ENCODE results near the gene SF3A1. TPM values are rescaled to one million over a fixed set of nuclear protein-coding genes. Genes with fewer than 3 reads are reported as not detected.

Gene SF3A1
- total and polyA plus RNA-seq, 9 of the 15 experiments (the other 6 are each of a cell fraction or from before 2014, with no cell fraction given), result 6.7 to 228 (median 13.0) TPM

DNA sequence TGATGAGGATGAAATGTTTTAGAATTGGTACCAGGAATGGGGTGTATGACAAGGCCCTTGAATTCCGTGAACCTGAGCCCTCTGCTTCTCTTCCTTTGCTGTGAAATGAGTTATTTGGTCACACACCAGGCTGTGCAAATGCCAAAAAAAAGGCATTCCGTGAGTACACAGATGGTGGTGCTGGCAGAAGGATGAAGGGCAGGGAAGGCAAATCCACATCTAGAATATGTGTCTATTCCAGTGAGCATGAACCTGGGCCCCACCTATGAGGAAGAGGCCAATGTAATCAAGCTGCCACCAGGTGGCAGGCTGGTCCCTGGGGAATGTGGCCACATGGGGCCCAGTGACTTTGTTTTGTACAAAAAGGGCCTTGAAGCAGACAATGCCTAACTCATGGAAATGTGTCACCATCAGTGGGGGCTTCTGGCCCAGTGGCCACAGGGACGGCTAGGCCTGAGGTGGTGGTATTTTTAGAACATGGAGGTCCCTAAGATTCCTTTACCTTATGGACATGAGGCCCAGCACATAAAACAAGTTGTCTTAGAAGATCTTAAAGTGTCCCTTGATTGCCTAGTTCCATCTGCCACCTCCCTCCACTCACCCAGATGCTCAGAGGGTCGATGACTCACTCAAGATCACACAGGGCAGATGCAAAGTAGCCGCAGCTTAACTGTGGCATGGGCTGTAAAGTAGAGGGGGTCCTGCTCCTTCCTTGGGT, 34.4 kb upstream of the SF3A1 start (continued):
- TF ChIP-seq SAFB (IDR thresholded peaks at IDR 0.05; ENCODE audit: borderline replicate concordance, low read depth, low read length), result no peak
- TF ChIP-seq C11orf30 (IDR thresholded peaks at IDR 0.05; ENCODE audit: low read depth), result no peak
- TF ChIP-seq, protein P1, sequence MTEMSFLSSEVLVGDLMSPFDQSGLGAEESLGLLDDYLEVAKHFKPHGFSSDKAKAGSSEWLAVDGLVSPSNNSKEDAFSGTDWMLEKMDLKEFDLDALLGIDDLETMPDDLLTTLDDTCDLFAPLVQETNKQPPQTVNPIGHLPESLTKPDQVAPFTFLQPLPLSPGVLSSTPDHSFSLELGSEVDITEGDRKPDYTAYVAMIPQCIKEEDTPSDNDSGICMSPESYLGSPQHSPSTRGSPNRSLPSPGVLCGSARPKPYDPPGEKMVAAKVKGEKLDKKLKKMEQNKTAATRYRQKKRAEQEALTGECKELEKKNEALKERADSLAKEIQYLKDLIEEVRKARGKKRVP (CRISPR knock-in tag; IDR thresholded peaks at IDR 0.05), result no peak
- TF ChIP-seq RBM39 (optimal IDR thresholded peaks at IDR 0.05; ENCODE audit: low read depth, low read length), result no peak
- TF ChIP-seq CHCHD3 (CRISPR knock-in tag; IDR thresholded peaks at IDR 0.05), result no peak
- no peak for TF ChIP-seq TBL1XR1 (IDR thresholded peaks at IDR 0.05; ENCODE audit: low read length in 2 of 2)
- no peak for TF ChIP-seq ZNF766 (CRISPR knock-in tag; conservative IDR thresholded peaks at IDR 0.05)
- TF ChIP-seq ZNF165 (CRISPR knock-in tag; IDR thresholded peaks at IDR 0.05; ENCODE audit: borderline replicate concordance), result no peak
- TF ChIP-seq, protein P2, sequence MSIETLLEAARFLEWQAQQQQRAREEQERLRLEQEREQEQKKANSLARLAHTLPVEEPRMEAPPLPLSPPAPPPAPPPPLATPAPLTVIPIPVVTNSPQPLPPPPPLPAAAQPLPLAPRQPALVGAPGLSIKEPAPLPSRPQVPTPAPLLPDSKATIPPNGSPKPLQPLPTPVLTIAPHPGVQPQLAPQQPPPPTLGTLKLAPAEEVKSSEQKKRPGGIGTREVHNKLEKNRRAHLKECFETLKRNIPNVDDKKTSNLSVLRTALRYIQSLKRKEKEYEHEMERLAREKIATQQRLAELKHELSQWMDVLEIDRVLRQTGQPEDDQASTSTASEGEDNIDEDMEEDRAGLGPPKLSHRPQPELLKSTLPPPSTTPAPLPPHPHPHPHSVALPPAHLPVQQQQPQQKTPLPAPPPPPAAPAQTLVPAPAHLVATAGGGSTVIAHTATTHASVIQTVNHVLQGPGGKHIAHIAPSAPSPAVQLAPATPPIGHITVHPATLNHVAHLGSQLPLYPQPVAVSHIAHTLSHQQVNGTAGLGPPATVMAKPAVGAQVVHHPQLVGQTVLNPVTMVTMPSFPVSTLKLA (conservative IDR thresholded peaks at IDR 0.05), result peak in 1 of 2 experiments; percentile 36; a peak in 1 of 4 replicates
- peak; percentile 47; the same call in 1 of the 2 replicates for TF ChIP-seq JUND (IDR thresholded peaks at IDR 0.05; ENCODE audit: borderline replicate concordance, low read depth, low read length)
- TF ChIP-seq JUND (tag; IDR thresholded peaks at IDR 0.05; ENCODE audit: borderline replicate concordance, low read depth, low read length), result no peak; the same call in 2 of the 3 replicates
- TF ChIP-seq, protein P3, sequence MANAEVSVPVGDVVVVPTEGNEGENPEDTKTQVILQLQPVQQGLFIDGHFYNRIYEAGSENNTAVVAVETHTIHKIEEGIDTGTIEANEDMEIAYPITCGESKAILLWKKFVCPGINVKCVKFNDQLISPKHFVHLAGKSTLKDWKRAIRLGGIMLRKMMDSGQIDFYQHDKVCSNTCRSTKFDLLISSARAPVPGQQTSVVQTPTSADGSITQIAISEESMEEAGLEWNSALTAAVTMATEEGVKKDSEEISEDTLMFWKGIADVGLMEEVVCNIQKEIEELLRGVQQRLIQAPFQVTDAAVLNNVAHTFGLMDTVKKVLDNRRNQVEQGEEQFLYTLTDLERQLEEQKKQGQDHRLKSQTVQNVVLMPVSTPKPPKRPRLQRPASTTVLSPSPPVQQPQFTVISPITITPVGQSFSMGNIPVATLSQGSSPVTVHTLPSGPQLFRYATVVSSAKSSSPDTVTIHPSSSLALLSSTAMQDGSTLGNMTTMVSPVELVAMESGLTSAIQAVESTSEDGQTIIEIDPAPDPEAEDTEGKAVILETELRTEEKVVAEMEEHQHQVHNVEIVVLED (CRISPR knock-in tag; IDR thresholded peaks at IDR 0.05), result no peak
- TF ChIP-seq ZFX (CRISPR knock-in tag; IDR thresholded peaks at IDR 0.05), result peak; percentile 44
- TF ChIP-seq ZNF431 (CRISPR knock-in tag; IDR thresholded peaks at IDR 0.05), result no peak
- no peak for TF ChIP-seq RBM17 (IDR thresholded peaks at IDR 0.05; ENCODE audit: borderline replicate concordance, low read depth, low read length)
- TF ChIP-seq ZNF707 (CRISPR knock-in tag; conservative IDR thresholded peaks at IDR 0.05), result peak; percentile 99
- 0 out of 2 replicates have a peak, but pooled peaks have one; percentile 18 for TF ChIP-seq SPI1 (IDR thresholded peaks at IDR 0.05; ENCODE audit: borderline replicate concordance, low read depth, low read length)
- no peak for TF ChIP-seq PRMT5 (CRISPR knock-in tag; IDR thresholded peaks at IDR 0.05)
- TF ChIP-seq, protein P4, sequence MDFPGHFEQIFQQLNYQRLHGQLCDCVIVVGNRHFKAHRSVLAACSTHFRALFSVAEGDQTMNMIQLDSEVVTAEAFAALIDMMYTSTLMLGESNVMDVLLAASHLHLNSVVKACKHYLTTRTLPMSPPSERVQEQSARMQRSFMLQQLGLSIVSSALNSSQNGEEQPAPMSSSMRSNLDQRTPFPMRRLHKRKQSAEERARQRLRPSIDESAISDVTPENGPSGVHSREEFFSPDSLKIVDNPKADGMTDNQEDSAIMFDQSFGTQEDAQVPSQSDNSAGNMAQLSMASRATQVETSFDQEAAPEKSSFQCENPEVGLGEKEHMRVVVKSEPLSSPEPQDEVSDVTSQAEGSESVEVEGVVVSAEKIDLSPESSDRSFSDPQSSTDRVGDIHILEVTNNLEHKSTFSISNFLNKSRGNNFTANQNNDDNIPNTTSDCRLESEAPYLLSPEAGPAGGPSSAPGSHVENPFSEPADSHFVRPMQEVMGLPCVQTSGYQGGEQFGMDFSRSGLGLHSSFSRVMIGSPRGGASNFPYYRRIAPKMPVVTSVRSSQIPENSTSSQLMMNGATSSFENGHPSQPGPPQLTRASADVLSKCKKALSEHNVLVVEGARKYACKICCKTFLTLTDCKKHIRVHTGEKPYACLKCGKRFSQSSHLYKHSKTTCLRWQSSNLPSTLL (IDR thresholded peaks at IDR 0.05), result no peak
- TF ChIP-seq, protein P5, sequence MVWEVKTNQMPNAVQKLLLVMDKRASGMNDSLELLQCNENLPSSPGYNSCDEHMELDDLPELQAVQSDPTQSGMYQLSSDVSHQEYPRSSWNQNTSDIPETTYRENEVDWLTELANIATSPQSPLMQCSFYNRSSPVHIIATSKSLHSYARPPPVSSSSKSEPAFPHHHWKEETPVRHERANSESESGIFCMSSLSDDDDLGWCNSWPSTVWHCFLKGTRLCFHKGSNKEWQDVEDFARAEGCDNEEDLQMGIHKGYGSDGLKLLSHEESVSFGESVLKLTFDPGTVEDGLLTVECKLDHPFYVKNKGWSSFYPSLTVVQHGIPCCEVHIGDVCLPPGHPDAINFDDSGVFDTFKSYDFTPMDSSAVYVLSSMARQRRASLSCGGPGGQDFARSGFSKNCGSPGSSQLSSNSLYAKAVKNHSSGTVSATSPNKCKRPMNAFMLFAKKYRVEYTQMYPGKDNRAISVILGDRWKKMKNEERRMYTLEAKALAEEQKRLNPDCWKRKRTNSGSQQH (CRISPR knock-in tag; IDR thresholded peaks at IDR 0.05), result no peak
- TF ChIP-seq SUPT5H (IDR thresholded peaks at IDR 0.05), result no peak

All from K562 (cell line).